ENCODE measurements around the gene YWHAB.

- no peak for TF ChIP-seq CTCF (IDR thresholded peaks at IDR 0.05 in 8 of 11, conservative IDR thresholded peaks at IDR 0.05 in 3 of 11)
- no peak for TF ChIP-seq POLR2A (IDR thresholded peaks at IDR 0.05)
These were observed 6.3 kb downstream of the YWHAB start for GRCh38 chr20:44891826-44892225.

Measured in spleen (tissue), 7 donors.